HG03159 (cell line): ENCODE data around the gene NOS3.
"Not testable (repeated sequence)": the region's sequence is repeated elsewhere in the genome, so short reads cannot be mapped to it uniquely, and the experiment has no call there.

Experiments used
- ATAC-seq: cut with Tn5 transposase; IDR thresholded peaks from one replicate; pipeline ENCODE4 v1.9.1; 2021; ENCODE audit warnings: mild to moderate bottlenecking, moderate library complexity; ENCODE audit not compliant: unreplicated experiment

NOS3 gene

GRCh38 chr7:150997817-150998216 is 7.0 kb downstream of the NOS3 start:
- no peak for ATAC-seq

- ATAC-seq, result no peak
Observed at GRCh38 chr7:150998341-150998740, 7.5 kb downstream of the NOS3 start.

GRCh38 chr7:150999001-150999400 is 8.2 kb downstream of the NOS3 start:
- ATAC-seq, result no peak

- ATAC-seq, result no peak
Observed at GRCh38 chr7:150999497-151000230, 8.8 kb downstream of the NOS3 start.

GRCh38 chr7:151000897-151001495 is 10.2 kb downstream of the NOS3 start:
- no peak for ATAC-seq

GRCh38 chr7:151001546-151001945 is 10.7 kb downstream of the NOS3 start:
- no peak for ATAC-seq

GRCh38 chr7:151003572-151003971 is 12.8 kb downstream of the NOS3 start:
- no peak for ATAC-seq

- no peak for ATAC-seq
Observed at GRCh38 chr7:151005566-151005965, 14.7 kb downstream of the NOS3 start.

GRCh38 chr7:151006590-151007300 is 15.9 kb downstream of the NOS3 start:
- ATAC-seq, result no peak

GRCh38 chr7:151007469-151007898 is 16.7 kb downstream of the NOS3 start:
- no peak for ATAC-seq

GRCh38 chr7:151008143-151008510 is 17.3 kb downstream of the NOS3 start:
- ATAC-seq, result no peak

GRCh38 chr7:151008511-151009323 is 17.9 kb downstream of the NOS3 start:
- no peak for ATAC-seq

GRCh38 chr7:151009327-151010036 is 18.7 kb downstream of the NOS3 start:
- ATAC-seq, result no peak

- no peak for ATAC-seq
Observed at GRCh38 chr7:151010037-151010306, 19.2 kb downstream of the NOS3 start.

GRCh38 chr7:151010307-151011096 is 19.7 kb downstream of the NOS3 start:
- no peak for ATAC-seq

- ATAC-seq, result no peak
Observed at GRCh38 chr7:151011097-151011409, 20.2 kb downstream of the NOS3 start.

- ATAC-seq, result not testable (repeated sequence)
Observed at GRCh38 chr7:151011616-151012015, 20.8 kb downstream of the NOS3 start.

GRCh38 chr7:151012031-151012692 is 21.3 kb downstream of the NOS3 start:
- ATAC-seq, result no peak

GRCh38 chr7:151012911-151013347 is 22.1 kb downstream of the NOS3 start:
- ATAC-seq, result no peak

- ATAC-seq, result no peak
Observed at GRCh38 chr7:151013356-151013732, 22.5 kb downstream of the NOS3 start.
